NCI-H460 (cell line): ENCODE data around the gene KLHDC7B. TPM values are rescaled to one million over a fixed set of nuclear protein-coding genes. Genes with fewer than 3 reads are reported as not detected.

ENCODE experiments used
- DNase-seq: peaks from one replicate; pipeline ENCODE4 v3.0.0-alpha.2; 2016; ENCODE audit warnings: low read depth; ENCODE audit errors: extremely low read depth
- total RNA-seq: library from RNA; depleted of rRNA; stranded (reverse); fragments of >200 nt; shearing (Covaris generic); gene quantifications from 2 replicates; pipeline ENCODE4 v1.2.3, GENCODE V29; 2014

The KLHDC7B gene
- total RNA-seq, 1 experiment from 2014 or later, result 2.1 TPM

GRCh38 chr22:50569896-50570535 is 24.3 kb downstream of the KLHDC7B start:
- no peak for DNase-seq

GRCh38 chr22:50570861-50571260 is 25.2 kb downstream of the KLHDC7B start:
- DNase-seq, result no peak

GRCh38 chr22:50571264-50572175 is 25.8 kb downstream of the KLHDC7B start:
- no peak for DNase-seq

GRCh38 chr22:50572965-50573364 is 27.3 kb downstream of the KLHDC7B start:
- DNase-seq, result no peak

GRCh38 chr22:50573491-50574382 is 28.0 kb downstream of the KLHDC7B start:
- no peak for DNase-seq

- DNase-seq, result no peak
Measured at GRCh38 chr22:50574383-50574755, 28.7 kb downstream of the KLHDC7B start.

GRCh38 chr22:50575426-50575941 is 29.8 kb downstream of the KLHDC7B start:
- DNase-seq, result no peak

GRCh38 chr22:50576070-50576469 is 30.4 kb downstream of the KLHDC7B start:
- DNase-seq, result peak; percentile 41

GRCh38 chr22:50576806-50577696 is 31.4 kb downstream of the KLHDC7B start:
- DNase-seq, result no peak

GRCh38 chr22:50577697-50577986 is 31.9 kb downstream of the KLHDC7B start:
- no peak for DNase-seq

GRCh38 chr22:50577987-50578775 is 32.5 kb downstream of the KLHDC7B start, which contains the start of gene CPT1B:
Gene CPT1B (minus strand): TSS chr22:50578427. CDS start chr22:50577915, 512 bp downstream.
- DNase-seq, result no peak

GRCh38 chr22:50578776-50579310 is 33.1 kb downstream of the KLHDC7B start:
- DNase-seq, result no peak

- DNase-seq, result no peak
Measured at GRCh38 chr22:50579752-50580151, 34.1 kb downstream of the KLHDC7B start.

GRCh38 chr22:50581031-50581949 is 35.6 kb downstream of the KLHDC7B start:
- DNase-seq, result no peak

- no peak for DNase-seq
Measured at GRCh38 chr22:50581950-50582492, 36.3 kb downstream of the KLHDC7B start.

GRCh38 chr22:50582493-50583293 is 37.0 kb downstream of the KLHDC7B start, which contains the start of gene CHKB:
Gene CHKB (minus strand): TSS chr22:50582849. CDS start chr22:50582781, 68 bp downstream.
- peak; percentile 95 for DNase-seq
